Tibial nerve (tissue), 3 donors: ENCODE measurements around the gene IQCN.

ENCODE experiments used
- POLR2A ChIP-seq, 2 donors: fragments of 450-650 bp; IDR thresholded peaks; one replicate each; pipeline ENCODE4 v1.6.1; 2017; ENCODE audit warnings: antibody characterized with exemption in 2 of 2, mild to moderate bottlenecking in 2 of 2, moderate library complexity in 2 of 2
- TF ChIP-seq, protein P1 (sequence below), 5 experiments: fragments of 200-600 bp in 3 of 5; fragments of 450-650 bp in 2 of 5; sonication (generic) in 3 of 5; IDR thresholded peaks; one replicate each; pipeline ENCODE4 v1.5.1; 2016 to 2019; ENCODE audit warnings: antibody characterized with exemption in 5 of 5, mild to moderate bottlenecking in 3 of 5, moderate library complexity in 2 of 5

DNA sequence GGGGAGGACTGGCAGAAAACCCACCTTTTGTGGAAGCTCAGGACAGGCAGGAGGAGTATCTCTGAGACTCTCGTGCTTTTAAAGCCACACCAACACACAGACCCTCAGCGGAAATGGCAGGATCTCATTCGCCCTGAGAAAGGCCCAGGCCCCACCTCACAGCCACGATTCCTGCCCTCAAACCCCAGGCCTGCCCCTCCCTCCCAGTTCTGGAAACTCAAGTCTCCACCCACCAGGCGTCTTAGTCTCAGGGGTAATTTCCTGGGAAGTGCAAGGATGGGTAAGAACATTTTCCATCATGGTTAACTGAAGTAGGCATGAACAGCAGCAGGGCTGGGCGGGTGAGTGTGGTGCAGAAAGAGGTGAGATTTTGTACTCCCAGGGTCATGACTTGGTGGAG is 40.1 kb downstream of the IQCN start:
- no peak for TF ChIP-seq POLR2A (IDR thresholded peaks at IDR 0.05)
- TF ChIP-seq, protein P1, sequence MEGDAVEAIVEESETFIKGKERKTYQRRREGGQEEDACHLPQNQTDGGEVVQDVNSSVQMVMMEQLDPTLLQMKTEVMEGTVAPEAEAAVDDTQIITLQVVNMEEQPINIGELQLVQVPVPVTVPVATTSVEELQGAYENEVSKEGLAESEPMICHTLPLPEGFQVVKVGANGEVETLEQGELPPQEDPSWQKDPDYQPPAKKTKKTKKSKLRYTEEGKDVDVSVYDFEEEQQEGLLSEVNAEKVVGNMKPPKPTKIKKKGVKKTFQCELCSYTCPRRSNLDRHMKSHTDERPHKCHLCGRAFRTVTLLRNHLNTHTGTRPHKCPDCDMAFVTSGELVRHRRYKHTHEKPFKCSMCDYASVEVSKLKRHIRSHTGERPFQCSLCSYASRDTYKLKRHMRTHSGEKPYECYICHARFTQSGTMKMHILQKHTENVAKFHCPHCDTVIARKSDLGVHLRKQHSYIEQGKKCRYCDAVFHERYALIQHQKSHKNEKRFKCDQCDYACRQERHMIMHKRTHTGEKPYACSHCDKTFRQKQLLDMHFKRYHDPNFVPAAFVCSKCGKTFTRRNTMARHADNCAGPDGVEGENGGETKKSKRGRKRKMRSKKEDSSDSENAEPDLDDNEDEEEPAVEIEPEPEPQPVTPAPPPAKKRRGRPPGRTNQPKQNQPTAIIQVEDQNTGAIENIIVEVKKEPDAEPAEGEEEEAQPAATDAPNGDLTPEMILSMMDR (IDR thresholded peaks at IDR 0.05) = no peak
